DMS53 treated with DMSO at 0.1 percent for 48 hours (cell line): ENCODE measurements around the gene PLP1.
"Not testable (repeated sequence)": the region's sequence is repeated elsewhere in the genome, so short reads cannot be mapped to it uniquely, and the experiment has no call there.

Experiments used
- DNase-seq: peaks from one replicate; lab custom pipeline; 2025; ENCODE audit not compliant: unreplicated experiment; lab: John Stamatoyannopoulos, UW

Gene PLP1, protein sequence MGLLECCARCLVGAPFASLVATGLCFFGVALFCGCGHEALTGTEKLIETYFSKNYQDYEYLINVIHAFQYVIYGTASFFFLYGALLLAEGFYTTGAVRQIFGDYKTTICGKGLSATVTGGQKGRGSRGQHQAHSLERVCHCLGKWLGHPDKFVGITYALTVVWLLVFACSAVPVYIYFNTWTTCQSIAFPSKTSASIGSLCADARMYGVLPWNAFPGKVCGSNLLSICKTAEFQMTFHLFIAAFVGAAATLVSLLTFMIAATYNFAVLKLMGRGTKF

DNA sequence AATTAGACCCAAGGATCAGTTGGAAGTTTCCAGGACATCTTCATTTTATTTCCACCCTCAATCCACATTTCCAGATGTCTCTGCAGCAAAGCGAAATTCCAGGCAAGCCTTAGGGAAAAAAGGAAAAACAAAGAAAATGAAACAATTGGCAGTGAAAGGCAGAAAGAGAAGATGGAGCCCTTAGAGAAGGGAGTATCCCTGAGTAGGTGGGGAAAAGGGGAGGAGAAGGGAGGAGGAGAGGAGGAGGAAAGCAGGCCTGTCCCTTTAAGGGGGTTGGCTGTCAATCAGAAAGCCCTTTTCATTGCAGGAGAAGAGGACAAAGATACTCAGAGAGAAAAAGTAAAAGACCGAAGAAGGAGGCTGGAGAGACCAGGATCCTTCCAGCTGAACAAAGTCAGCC lies at the start of gene PLP1:
Gene PLP1 (plus strand): TSS at position 295 of the 400 bp plus-strand sequence. CDS start 156 bp downstream, outside the sequence.
- DNase-seq: no peak

DNA sequence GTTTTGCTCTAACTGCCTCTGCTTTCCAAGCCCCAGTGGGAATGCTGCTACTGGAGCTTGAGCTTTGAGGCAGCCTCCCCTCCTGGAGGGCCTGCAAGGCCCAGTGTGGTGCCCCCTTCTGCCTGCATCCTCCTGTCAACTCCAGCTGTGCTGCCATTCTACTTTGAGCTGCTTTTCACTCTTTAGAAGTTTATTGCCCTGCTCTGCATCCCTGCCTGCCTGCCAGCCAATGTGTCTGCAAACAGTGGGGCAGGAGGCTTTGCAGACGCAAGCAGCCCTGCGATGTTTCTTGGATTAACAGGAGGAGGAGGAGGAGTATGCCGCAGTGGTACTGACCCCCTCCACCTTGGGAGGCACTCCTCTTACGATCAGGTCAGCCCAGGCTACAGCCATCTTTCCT lies 49.5 kb upstream of the PLP1 start:
- no peak for DNase-seq

DNA sequence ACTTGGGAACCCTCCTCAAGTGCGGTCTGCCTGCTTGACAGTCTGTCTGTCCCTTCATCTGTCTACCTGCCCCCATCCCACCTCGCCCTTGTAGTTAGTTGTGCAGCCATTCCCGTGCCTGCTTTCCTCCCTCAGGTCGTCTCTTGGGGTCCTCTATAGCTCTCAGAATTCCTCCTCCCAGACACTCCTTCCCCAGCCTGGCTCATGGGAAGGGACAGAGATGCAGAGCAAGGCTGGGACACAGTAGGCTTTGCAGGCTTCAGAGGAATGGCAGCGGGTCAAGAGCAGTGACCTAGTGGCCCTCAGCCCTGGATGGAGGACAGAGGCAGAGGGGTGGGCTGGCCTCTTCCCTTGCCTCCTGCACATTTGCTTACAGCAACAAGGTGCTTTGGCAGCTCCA lies 47.6 kb upstream of the PLP1 start:
- DNase-seq: no peak

DNA sequence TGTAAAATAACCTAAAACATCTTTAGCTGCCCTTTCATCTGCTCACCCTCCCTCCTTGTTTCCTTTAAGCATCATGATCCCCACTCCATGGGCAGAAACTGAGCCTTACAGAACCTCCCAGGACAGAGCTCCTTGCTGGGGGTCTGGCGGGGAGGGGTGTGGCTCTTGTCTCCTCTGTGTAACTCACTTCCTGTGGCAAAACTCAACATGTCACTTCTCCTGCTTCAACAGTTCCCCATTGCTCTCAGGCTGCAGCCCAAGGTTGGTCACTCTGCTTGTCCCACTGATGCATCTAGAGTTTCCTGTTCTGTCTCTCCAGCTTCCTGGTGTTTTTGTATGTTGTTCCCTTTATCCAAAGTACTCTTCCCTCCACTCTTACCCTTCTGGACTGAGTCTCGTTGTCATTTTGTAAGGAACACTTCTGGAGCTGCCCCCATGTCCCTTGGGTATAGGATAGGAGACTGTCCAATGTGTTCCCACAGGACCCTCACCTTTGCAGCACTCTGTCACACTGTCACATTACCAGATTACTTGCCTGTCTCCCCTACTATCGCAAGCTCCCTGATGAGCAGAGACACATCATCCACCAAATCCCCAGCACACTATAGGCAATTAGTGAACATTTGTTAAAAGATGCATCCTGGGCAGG lies 46.4 kb upstream of the PLP1 start:
- no peak for DNase-seq

DNA sequence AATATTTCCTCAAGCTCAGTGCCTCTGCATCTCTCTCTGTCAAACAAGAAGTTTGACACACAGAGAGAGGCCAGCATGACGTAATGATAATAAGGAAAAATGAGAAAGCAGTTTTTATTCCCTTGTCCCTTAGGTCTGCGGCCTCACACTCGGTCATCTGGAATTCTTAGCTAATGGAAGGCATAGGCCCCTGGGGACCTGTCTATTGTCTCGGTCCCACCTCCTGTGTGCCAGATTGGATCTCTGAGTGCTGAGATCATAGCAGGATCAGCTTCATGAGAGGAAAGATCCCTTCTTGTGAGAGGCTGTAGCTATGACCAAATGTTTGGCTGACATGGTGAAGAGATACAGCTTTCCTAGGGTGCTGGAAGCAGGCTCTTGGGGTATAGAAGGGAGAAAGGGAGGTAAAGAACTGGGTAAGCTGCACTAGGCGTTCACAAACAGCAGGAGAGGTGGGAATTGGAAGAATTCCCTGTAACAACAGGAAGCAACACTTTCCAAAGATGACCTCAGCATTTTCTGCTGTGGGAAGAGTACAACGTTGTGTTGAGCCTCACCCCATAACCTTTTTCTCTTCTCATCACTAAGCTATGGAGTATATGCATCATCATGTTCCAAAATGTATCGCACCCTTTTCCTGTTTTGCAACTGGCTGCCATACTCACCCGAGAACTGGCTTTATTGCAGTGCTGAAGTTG lies 45.7 kb upstream of the PLP1 start:
- no peak for DNase-seq

DNA sequence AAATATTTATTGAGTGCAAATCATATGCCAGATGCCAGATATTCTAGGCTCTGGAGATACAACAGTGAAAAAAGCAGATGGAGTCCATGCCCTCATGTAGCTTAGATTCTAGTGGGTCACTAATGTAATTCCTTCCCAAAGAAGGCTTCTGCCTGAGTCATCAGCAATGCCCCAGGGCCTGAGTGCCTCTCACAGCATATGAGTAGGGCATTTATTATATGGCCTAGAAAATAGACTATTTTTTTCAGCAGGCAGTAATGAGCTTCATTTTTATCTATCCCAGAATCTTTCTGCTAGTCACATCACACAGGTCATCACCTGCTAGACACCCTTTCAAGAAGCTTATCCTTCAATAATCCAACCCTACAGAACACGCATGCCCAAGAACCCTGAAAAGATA lies 43.6 kb upstream of the PLP1 start:
- DNase-seq: no peak

DNA sequence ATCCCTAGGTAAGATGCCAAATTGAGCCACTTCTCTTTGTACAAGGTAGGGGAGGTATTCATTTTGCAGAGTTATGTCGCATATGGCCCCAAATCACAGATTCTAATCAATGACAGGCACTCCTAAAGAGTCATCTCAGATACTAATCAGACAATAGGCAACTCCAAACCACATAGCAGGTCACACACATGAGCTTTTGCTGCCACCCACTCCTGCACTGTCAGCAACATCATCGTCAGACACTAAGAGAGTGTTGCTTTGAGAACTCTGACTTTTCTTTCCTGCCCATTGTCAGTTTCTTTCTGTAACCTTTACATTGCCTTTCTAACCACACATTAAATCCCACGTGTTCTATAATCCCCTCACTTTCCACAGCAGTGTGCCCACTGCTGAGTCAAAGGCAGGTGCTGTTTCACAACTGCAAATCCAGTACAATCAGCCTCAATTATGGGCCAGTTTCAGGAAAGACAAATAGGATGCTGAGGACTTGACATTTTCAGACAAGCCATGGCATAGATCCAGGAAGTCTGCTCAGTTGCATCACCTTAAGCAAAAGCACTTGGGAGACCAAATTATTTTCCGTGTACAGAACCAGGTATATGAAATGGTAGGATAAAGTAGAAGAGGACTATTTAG lies 42.4 kb upstream of the PLP1 start:
- DNase-seq: no peak

DNA sequence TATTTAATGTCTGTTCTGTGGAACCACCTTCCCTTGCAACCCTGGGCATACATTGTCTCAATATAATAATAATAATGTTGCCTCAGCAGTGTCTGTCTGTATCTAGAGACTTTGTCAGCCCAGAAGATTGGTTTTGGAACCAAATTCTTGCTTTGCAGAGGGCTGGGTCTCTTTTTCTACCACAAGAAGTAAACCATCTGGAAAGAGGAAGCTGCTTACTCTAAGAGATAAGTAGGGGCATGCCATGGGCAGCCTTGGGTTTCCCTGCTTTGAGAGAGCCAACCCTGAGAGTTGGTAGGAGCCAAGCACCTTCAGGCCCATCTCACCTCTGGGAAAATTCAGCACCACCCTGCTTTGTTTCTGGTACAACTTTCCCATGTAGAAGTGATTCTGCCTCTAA lies 38.9 kb upstream of the PLP1 start:
- no peak for DNase-seq

DNA sequence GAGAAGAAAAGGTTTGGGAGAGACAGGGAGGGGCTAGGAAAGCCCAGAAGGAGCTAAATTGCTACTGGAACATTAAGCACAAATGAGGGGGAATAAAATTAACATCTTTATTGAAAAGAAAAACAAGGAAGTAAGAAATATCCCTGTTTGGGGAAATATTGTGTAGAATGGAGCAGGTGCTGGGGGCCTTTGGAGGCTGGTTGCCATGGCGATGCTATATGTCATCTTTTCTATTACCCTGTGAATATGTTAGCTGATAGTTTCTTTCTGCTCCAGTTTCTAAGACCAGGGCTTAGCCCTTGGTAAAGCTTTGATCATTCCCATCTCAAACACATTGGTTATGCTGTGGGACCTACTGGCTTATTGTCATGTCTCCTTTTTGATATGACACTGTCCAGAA lies 37.2 kb upstream of the PLP1 start:
- no peak for DNase-seq

DNA sequence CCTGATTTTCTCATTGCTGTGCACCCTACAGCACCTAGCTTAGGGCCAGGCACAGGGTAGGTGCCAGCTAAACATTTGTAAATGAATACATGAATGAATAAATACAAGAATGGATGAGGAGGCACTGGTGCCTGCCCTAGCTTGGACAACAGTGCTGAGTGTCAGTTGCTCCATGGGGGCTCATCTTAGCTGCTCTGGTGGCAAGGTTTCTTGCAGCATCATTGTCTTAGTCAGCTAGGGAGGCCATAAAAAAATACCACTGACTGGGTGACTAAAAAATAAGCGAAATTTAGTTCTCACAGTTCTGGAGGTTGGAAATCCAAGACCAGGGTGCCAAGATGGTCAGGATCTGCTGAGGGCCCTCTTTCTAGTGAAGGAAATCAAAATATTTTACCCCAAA lies 34.8 kb upstream of the PLP1 start:
- no peak for DNase-seq

DNA sequence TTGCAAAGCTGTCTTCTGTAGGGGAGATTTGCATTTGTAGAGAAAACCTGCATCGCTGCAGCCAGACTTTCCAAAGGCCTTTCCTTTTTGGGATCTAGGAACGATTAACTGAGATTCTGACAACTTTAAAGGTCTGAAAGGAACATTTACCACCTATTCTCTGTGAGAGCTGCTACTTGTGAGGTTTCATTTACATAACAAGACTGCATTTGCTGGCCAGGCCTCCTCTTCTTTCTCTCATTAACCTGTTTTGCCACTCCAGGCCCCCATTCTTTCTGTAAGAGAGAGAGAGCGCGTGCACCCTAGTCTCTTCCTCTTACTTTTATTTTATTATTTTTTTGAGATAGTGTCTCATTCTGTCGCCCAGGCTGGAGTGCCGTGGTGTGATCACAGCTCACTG lies 34.3 kb upstream of the PLP1 start:
- no peak for DNase-seq

DNA sequence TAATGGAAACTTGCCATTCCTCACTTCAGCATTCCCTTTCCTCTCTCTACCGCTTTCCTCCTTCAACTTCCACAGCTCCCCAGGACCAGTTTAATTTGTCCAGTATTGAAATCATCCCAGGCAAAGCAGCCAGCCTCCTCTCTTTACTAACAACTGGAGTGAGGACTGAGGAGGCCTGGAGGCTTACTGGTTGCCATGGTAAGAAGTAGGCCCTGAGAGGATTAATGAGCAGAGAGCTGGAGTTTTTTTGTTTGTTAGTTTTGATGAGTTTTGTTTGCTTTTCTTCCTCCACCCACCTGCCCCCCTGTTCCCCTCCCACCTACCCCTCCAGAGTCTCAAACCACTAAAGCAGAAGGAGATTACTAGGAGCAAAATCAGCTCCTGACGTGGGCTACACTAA lies 29.5 kb upstream of the PLP1 start:
- no peak for DNase-seq

DNA sequence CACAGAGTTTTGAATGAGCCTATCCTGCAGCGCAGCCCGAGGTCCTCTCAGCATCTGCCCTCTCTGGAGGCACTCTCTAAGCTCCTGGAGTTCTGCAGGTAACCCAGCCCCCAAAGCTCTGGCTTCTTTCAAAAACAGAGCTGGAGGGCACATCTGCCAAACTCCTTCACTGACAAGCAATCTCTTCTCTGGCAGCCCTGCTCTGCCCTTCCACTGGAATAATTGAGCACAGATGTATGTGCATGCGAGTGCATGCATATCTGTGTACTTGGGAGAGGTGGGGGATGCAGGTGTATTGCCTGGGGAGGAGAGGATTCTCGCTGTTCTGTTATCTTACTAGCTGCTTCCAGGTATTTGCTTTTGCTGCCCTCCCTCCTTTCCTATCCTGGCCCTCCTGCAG lies 22.2 kb upstream of the PLP1 start:
- no peak for DNase-seq

DNA sequence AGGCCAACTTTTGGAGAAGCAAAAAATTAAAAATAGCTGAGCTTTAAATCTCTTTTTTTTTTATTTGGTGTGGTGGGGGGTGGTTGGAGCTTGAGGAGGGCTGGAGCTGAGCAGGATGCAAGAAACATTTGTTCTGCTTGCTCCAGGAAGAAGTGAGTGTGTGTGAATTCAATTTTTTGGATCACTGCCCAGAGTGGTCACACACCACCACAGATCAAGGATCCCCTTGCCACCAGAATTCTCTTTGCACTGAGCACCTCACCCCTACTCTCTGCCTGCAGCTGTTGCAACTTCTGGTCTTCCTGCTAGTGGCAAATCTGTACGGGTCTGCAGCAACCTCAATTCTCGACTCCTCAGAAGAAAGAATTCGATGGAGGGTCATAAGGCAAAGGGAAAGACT lies 19.9 kb upstream of the PLP1 start:
- peak; percentile 19 for DNase-seq

DNA sequence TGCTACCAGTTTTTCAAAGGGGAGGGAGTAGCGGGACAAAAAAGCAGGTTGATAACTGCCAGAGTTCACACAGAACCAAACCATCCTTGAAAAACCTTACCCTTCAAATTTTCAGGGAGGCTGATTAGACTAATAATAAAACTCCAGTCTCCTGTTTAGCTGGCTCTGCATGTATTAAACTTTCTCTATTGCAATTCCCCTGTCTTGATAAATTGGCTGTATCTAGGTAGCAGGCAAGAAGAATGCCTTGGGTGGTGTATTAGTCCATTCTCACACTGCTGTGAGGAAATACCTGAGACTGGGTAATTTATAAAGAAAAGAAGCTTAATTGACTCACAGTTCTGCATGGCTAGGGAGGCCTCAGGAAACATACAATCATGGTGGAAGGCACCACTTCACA lies 18.1 kb upstream of the PLP1 start:
- DNase-seq: no peak

DNA sequence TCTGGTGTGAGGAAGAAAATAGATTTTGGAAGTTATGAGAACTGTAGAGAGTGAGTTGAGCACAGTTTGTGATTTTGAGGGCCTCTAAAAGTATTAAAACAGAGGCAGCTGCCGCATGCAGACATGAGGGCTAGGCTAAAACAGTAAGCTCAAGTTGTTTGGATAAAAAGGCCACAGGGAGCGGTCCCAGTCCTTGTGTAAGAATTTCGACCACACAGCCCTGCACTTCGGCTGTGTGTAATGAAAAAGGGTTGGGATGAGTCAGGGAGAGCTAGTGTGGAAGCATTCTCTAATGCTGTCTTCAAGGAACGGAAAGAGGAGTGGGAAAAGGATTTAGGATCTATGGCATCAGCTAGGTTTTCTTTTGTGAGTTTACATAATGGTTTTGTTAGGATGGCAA lies 13.1 kb upstream of the PLP1 start:
- not testable (repeated sequence) for DNase-seq

DNA sequence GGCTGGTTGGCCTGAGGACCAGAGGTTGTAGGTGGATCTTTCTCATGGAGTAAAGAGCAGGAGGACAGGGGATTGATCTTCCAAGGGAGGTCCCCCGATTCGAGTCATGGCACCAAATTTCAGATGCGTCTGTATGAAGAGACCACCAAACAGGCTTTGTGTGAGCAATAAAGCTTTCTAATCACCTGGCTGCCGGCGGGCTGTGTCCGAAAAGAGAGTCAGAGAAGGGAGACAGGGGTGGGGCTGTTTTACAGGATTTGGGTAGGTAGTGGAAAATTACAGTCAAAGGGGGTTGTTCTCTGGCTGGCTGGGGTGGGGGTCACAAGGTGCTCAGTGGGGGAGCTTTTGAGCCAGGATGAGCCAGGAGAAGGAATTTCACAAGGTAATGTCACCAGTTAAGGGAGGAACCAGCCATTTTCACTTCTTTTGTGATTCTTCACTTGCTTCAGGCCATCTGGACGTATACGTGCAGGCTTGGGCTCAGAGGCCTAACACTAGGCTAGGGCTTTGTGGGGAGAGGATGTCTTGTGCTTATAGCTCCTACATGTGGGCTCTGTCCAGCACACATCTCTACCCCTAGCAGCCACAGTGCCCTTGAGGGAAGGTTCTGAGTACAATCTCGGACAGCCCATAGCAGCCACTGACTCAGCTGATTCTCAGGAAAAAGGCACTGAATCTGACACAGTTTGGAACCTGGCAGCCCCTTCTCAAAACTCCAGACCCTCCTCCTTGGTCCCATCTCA lies 9.7 kb upstream of the PLP1 start:
- DNase-seq: not testable (repeated sequence)

DNA sequence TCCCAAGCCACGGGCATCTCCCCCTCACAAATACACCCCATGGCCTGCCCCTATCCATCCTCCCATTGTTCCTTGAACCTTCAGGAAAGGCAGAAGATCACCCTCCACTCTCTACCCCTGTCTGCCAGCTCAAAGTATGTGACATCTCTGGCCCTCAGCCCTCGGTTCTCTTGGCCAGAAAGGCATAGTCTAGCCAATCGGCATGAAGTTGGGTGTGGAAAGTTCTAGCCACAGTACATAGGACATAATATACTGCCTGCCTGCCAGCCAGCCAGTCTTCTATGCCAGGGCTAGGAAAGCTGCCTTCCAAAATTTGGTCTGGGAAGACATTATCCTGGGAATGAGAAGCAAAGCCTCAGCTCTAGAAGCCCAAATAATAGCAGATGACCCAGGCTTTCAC lies 3.2 kb upstream of the PLP1 start:
- no peak for DNase-seq

DNA sequence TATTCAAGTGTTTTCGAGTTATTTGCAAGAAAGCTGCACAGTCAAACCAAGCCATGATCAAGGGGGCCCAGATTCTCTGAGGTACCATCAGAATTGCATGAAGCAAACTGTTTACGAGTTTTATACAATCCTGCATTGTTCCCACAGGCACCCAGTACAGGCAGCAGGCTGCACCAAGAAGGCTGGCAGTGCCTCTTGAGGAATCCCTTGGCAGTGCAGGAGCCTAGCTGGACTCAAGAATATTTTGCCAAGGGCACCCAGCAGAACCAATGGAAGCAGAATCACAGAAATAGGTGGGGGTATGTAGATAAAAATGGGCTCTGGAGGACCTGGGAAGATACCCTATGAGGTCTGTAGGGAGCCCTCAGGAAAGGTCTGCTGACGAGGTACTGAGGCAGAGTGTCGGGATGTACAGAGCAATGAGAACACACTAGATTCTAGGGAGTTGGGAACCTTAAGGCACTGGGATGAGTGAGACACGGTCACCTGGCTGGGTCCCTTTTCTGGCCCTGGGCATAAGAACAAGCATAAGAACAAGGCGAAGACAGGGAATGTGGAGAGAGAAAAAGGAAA lies 2.5 kb upstream of the PLP1 start:
- DNase-seq: peak; percentile 12

DNA sequence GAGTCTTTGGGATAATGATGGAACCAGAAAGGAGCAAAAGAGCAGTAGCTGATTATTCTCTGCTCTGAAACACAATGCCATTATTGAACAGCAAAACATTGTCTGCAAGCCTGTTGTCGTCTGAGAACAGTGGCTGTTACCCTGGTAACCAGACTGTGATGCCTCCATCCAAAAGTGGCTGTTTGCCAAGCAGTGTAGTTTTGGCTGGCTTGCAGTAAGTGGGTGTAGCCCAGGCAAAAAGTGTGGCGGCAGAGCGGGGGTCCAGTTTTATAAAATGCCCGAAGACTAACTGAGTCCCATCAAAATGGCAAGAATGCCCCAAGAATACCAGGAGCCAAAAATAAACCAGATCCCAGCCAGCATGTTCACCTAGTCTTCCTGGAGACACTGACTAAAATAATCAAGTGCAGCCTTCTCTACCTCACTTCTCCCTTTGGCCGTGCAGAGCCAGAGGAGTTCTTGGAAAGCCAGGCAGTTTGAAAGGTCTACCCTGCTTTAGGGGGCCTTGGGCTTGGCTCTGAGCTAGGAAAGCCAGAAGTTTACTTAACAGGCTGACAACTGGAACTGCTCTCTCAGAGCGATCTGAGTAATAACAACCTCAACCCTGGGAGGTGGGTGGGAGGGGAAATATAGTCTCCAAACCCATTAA lies 2.6 kb downstream of the PLP1 start:
- no peak for DNase-seq
